CD14-positive monocyte (primary cell): Measurements from ENCODE around the gene MOCOS. TPM values are rescaled to one million over a fixed set of nuclear protein-coding genes. Genes with fewer than 3 reads are reported as not detected.
A peak's percentile ranks its signal among the peaks of the same experiment; 100 is the strongest.

Source experiments
- DNase-seq, 3 donors: peaks; one replicate each; pipeline ENCODE4 v3.0.0-alpha.2; 2011 to 2022
- H2AFZ ChIP-seq: 2 replicates; pipeline ENCODE4 v1.6.0; 2012; ENCODE audit warnings: mild to moderate bottlenecking, low read depth, low read length, inconsistent platforms; ENCODE audit not compliant: insufficient read depth, poor library complexity, severe bottlenecking
- H3K27ac ChIP-seq, 2 donors: 1 replicate in 1 of 2; 2 replicates in 1 of 2; pipeline ENCODE4 v1.5.1; 2012 to 2013; ENCODE audit warnings: low read length in 2 of 2, control low read depth in 1 of 2, inconsistent platforms in 1 of 2, low read depth in 1 of 2, mild to moderate bottlenecking in 1 of 2
- H3K27me3 ChIP-seq, 2 donors: one replicate each; pipeline versions ENCODE4 v1.6.0 to v1.6.1; 2011 to 2013; ENCODE audit warnings: low read length in 2 of 2; ENCODE audit not compliant: control insufficient read depth in 2 of 2, insufficient read depth in 2 of 2
- H3K36me3 ChIP-seq, 2 donors: replicated peaks in 1 of 2; 1 replicate in 1 of 2; 2 replicates in 1 of 2; pipeline versions ENCODE4 v1.5.1 to v1.6.1; 2012 to 2013; ENCODE audit warnings: low read length in 2 of 2, control low read depth in 1 of 2, inconsistent platforms in 1 of 2, mild to moderate bottlenecking in 1 of 2; ENCODE audit not compliant: insufficient read depth in 2 of 2, control insufficient read depth in 1 of 2
- H3K4me1 ChIP-seq, 2 donors: 1 replicate in 1 of 2; 2 replicates in 1 of 2; pipeline versions ENCODE4 v1.5.1 to v1.6.1; 2012 to 2013; ENCODE audit warnings: low read length in 2 of 2, control low read depth in 1 of 2, inconsistent platforms in 1 of 2, mild to moderate bottlenecking in 1 of 2, moderate library complexity in 1 of 2; ENCODE audit not compliant: insufficient read depth in 2 of 2, control insufficient read depth in 1 of 2
- H3K4me2 ChIP-seq: replicated peaks from 2 replicates; pipeline ENCODE3; 2012; ENCODE audit warnings: low read length, moderate library complexity, mild to moderate bottlenecking; ENCODE audit not compliant: poor library complexity, severe bottlenecking; ENCODE audit errors: extremely low read depth
- H3K4me3 ChIP-seq, 3 experiments: fragments of 200-600 bp in 1 of 3; sonication (generic) in 1 of 3; replicated peaks in 1 of 3; 1 replicate in 2 of 3; 2 replicates in 1 of 3; pipeline ENCODE4 v1.5.1; 2011 to 2013; ENCODE audit warnings: low read length in 3 of 3, mild to moderate bottlenecking in 3 of 3, control low read depth in 2 of 3, low read depth in 2 of 3, inconsistent platforms in 1 of 3, moderate library complexity in 1 of 3
- H3K79me2 ChIP-seq: 2 replicates; pipeline ENCODE4 v1.6.0; 2012; ENCODE audit warnings: mild to moderate bottlenecking, control low read depth, inconsistent platforms, low read length, moderate library complexity; ENCODE audit not compliant: insufficient read depth
- H3K9ac ChIP-seq: 2 replicates; pipeline ENCODE4 v1.6.0; 2017; ENCODE audit warnings: low read length, mild to moderate bottlenecking; ENCODE audit not compliant: insufficient read depth, poor library complexity, severe bottlenecking
- H3K9me3 ChIP-seq, 2 donors: replicated peaks in 1 of 2; 1 replicate in 1 of 2; 2 replicates in 1 of 2; pipeline versions ENCODE4 v1.5.1 to v1.6.1; 2012 to 2013; ENCODE audit warnings: low read length in 2 of 2, control low read depth in 1 of 2; ENCODE audit not compliant: control insufficient read depth in 1 of 2, insufficient read depth in 1 of 2
- H4K20me1 ChIP-seq: 2 replicates; pipeline ENCODE4 v1.6.0; 2012; ENCODE audit warnings: mild to moderate bottlenecking, low read length, control low read depth, moderate library complexity; ENCODE audit not compliant: insufficient read depth
- H3K27ac Mint-ChIP-seq, 7 donors: one replicate each; pipeline ENCODE4 v1.8.0; 2020; ENCODE audit warnings: mild to moderate bottlenecking in 7 of 7, mixed read lengths in 7 of 7, moderate library complexity in 6 of 7, inconsistent platforms in 2 of 7
- H3K27me3 Mint-ChIP-seq, 3 donors: one replicate each; pipeline ENCODE4 v1.8.0; 2021 to 2022; ENCODE audit warnings: low read depth in 3 of 3, mild to moderate bottlenecking in 3 of 3, mixed read lengths in 3 of 3, moderate library complexity in 3 of 3, inconsistent platforms in 1 of 3
- H3K36me3 Mint-ChIP-seq, 2 donors: one replicate each; pipeline ENCODE4 v1.8.0; 2020; ENCODE audit warnings: mixed read lengths in 2 of 2, inconsistent platforms in 1 of 2, mild to moderate bottlenecking in 1 of 2
- H3K4me1 Mint-ChIP-seq: one replicate; pipeline ENCODE4 v1.8.0; 2020; ENCODE audit warnings: mild to moderate bottlenecking, mixed read lengths
- H3K4me3 Mint-ChIP-seq, 2 donors: one replicate each; pipeline ENCODE4 v1.8.0; 2020; ENCODE audit warnings: mild to moderate bottlenecking in 2 of 2, mixed read lengths in 2 of 2, moderate library complexity in 1 of 2
- H3K9me3 Mint-ChIP-seq, 7 donors: one replicate each; pipeline ENCODE4 v1.8.0; 2020 to 2022; ENCODE audit warnings: mixed read lengths in 7 of 7, mild to moderate bottlenecking in 6 of 7, moderate library complexity in 6 of 7, inconsistent platforms in 2 of 7
- CTCF ChIP-seq: fragments of 200-600 bp; IDR thresholded peaks from one replicate; pipeline ENCODE4 v1.8.0; 2022; ENCODE audit warnings: antibody characterized with exemption, mild to moderate bottlenecking
- WGBS: methylation state at CpG from one replicate; pipeline ENCODE4 v1.1.5; 2013; ENCODE audit warnings: missing lambda C conversion rate; ENCODE audit not compliant: insufficient coverage; 5-methylcytosine and 5-hydroxymethylcytosine counted together
- intact Hi-C, 2 donors: fragments of 100-400 bp; cut with micrococcal nuclease; formaldehyde crosslinking; loops; one replicate each; pipeline versions ENCODE4 v1.15.0 to v1.15.1; 2023
- polyA plus RNA-seq, 3 donors: library from polyadenylated mRNA; depleted of rRNA in 1 of 3; unstranded in 2 of 3; stranded (reverse) in 1 of 3; fragments of 300-500 nt in 2 of 3; fragments of >200 nt in 1 of 3; fragmentation: Illumina TruSeq in 2 of 3; gene quantifications; 1 replicate in 2 of 3; 2 replicates in 1 of 3; pipeline ENCODE4 v1.2.3, GENCODE V29; 2012 to 2021

The MOCOS gene
- polyA plus RNA-seq, 3 donors = 0.03 to 0.05 TPM; not detected in 1

GRCh38 chr18:36188916-36189315 lies 1.6 kb downstream of the MOCOS start:
- H2AFZ ChIP-seq = no peak overlapping the region
- no peak overlapping the region for H3K27ac ChIP-seq
- no peak for DNase-seq
- no peaks in the 10 kb centered on the region for H3K79me2 ChIP-seq
- peaks cover 18% of the 10 kb centered on the region for H3K4me1 Mint-ChIP-seq
- H3K36me3 Mint-ChIP-seq = peaks cover 0 to 4% of the 10 kb centered on the region in 2 donors
- WGBS = 94% methylated on average over 2 of the region's 3 CpGs
- no peak overlapping the region for H3K4me2 ChIP-seq
- no peak overlapping the region for H3K4me3 ChIP-seq
- no peak overlapping the region for H3K27ac Mint-ChIP-seq
- H4K20me1 ChIP-seq = no peaks in the 10 kb centered on the region
- peaks cover 0 to 5% (median 0%) of the 10 kb centered on the region in 7 donors for H3K9me3 Mint-ChIP-seq
- peak overlapping the region in 1 of 2 donors; percentile 95 for H3K4me3 Mint-ChIP-seq
- no peak for TF ChIP-seq CTCF
- H3K27me3 Mint-ChIP-seq = peaks cover 28 to 60% (median 41%) of the 10 kb centered on the region in 3 donors
- no peaks in the 10 kb centered on the region for H3K36me3 ChIP-seq
- H3K9ac ChIP-seq = no peak overlapping the region
- intact Hi-C loops = no loop called here
- H3K9me3 ChIP-seq = peaks cover 0 to 9% of the 10 kb centered on the region in 2 donors
- peaks cover 15 to 44% of the 10 kb centered on the region in 2 donors for H3K27me3 ChIP-seq
- H3K4me1 ChIP-seq = peaks cover 14 to 16% of the 10 kb centered on the region in 2 donors

GRCh38 chr18:36189486-36189885 lies 2.2 kb downstream of the MOCOS start:
- peaks cover 0 to 5% (median 0%) of the 10 kb centered on the region in 7 donors for H3K9me3 Mint-ChIP-seq
- peaks cover 0 to 4% of the 10 kb centered on the region in 2 donors for H3K36me3 Mint-ChIP-seq
- no peaks in the 10 kb centered on the region for H3K36me3 ChIP-seq
- 96% methylated on average over 3 of the region's 4 CpGs for WGBS
- H3K27ac Mint-ChIP-seq = no peak overlapping the region
- no peak overlapping the region for H3K4me3 Mint-ChIP-seq
- no peaks in the 10 kb centered on the region for H3K79me2 ChIP-seq
- H4K20me1 ChIP-seq = no peaks in the 10 kb centered on the region
- no peak for TF ChIP-seq CTCF
- H2AFZ ChIP-seq = no peak overlapping the region
- H3K4me2 ChIP-seq = no peak overlapping the region
- H3K9ac ChIP-seq = no peak overlapping the region
- no peak overlapping the region for H3K4me3 ChIP-seq
- peaks cover 0 to 9% of the 10 kb centered on the region in 2 donors for H3K9me3 ChIP-seq
- H3K4me1 ChIP-seq = peaks cover 14 to 16% of the 10 kb centered on the region in 2 donors
- H3K4me1 Mint-ChIP-seq = peaks cover 18% of the 10 kb centered on the region
- no peak for DNase-seq
- peaks cover 15 to 44% of the 10 kb centered on the region in 2 donors for H3K27me3 ChIP-seq
- H3K27me3 Mint-ChIP-seq = peaks cover 27 to 59% (median 39%) of the 10 kb centered on the region in 3 donors
- intact Hi-C loops = no loop called here
- H3K27ac ChIP-seq = no peak overlapping the region
